H9 (cell line): ENCODE measurements around the gene TMEM176B. TPM values are rescaled to one million over a fixed set of nuclear protein-coding genes. Genes with fewer than 3 reads are reported as not detected.

Experiments
- DNase-seq: peaks from one replicate; pipeline ENCODE4 v3.0.0-alpha.2; 2017
- H2AFZ ChIP-seq: one replicate; pipeline ENCODE4 v1.6.1; 2013; ENCODE audit warnings: mild to moderate bottlenecking, low read length, control low read depth, moderate library complexity
- H2AK5ac ChIP-seq: 2 replicates; pipeline ENCODE4 v1.6.1; 2013; ENCODE audit warnings: low read length, control low read depth, mixed read lengths; ENCODE audit not compliant: insufficient read length
- H2BK120ac ChIP-seq: one replicate; pipeline ENCODE4 v1.6.1; 2013; ENCODE audit warnings: low read depth, mild to moderate bottlenecking, low read length, control low read depth, inconsistent platforms; ENCODE audit not compliant: poor library complexity, severe bottlenecking
- H2BK12ac ChIP-seq: 2 replicates; pipeline ENCODE4 v1.6.1; 2013; ENCODE audit warnings: low read length, control low read depth, mixed read lengths, low read depth; ENCODE audit not compliant: insufficient read length
- H2BK15ac ChIP-seq: 2 replicates; pipeline ENCODE4 v1.6.1; 2013; ENCODE audit warnings: low read depth, low read length, control low read depth
- H2BK20ac ChIP-seq: one replicate; pipeline ENCODE4 v1.6.1; 2013; ENCODE audit warnings: low read depth, mild to moderate bottlenecking, low read length, control low read depth, inconsistent platforms; ENCODE audit not compliant: poor library complexity, severe bottlenecking
- H2BK5ac ChIP-seq: 2 replicates; pipeline ENCODE4 v1.6.1; 2013; ENCODE audit warnings: low read length, control low read depth, mixed read lengths; ENCODE audit not compliant: insufficient read length
- H3K14ac ChIP-seq: 2 replicates; pipeline ENCODE4 v1.6.1; 2013; ENCODE audit warnings: low read length, control low read depth; ENCODE audit not compliant: insufficient read depth
- H3K18ac ChIP-seq: 2 replicates; pipeline ENCODE4 v1.6.1; 2013; ENCODE audit warnings: low read depth, mild to moderate bottlenecking, mixed read lengths, low read length, control low read depth; ENCODE audit not compliant: insufficient read length
- H3K23ac ChIP-seq: 2 replicates; pipeline ENCODE4 v1.6.1; 2013; ENCODE audit warnings: low read length, control low read depth, mixed read lengths, low read depth; ENCODE audit not compliant: insufficient read length
- H3K23me2 ChIP-seq: 2 replicates; pipeline ENCODE4 v1.6.1; 2013; ENCODE audit warnings: low read depth, mild to moderate bottlenecking, mixed read lengths, low read length, control low read depth; ENCODE audit not compliant: insufficient read length, poor library complexity, severe bottlenecking
- H3K27ac ChIP-seq: 2 replicates; pipeline ENCODE4 v1.5.1; 2013; ENCODE audit warnings: low read length, control low read depth, mixed read lengths, low read depth; ENCODE audit not compliant: insufficient read length
- H3K27me3 ChIP-seq: 2 replicates; pipeline ENCODE4 v1.6.1; 2013; ENCODE audit warnings: low read length, control low read depth, inconsistent platforms; ENCODE audit not compliant: insufficient read depth
- H3K4ac ChIP-seq: 2 replicates; pipeline ENCODE4 v1.6.1; 2013; ENCODE audit warnings: low read depth, mild to moderate bottlenecking, control low read depth, inconsistent platforms, low read length, moderate library complexity
- H3K4me1 ChIP-seq: 2 replicates; pipeline ENCODE4 v1.6.1; 2013; ENCODE audit warnings: low read length, control low read depth, inconsistent platforms; ENCODE audit not compliant: insufficient read depth
- H3K4me2 ChIP-seq: 2 replicates; pipeline ENCODE4 v1.6.1; 2013; ENCODE audit warnings: low read length, control low read depth, mixed read lengths; ENCODE audit not compliant: insufficient read length, insufficient read depth
- H3K56ac ChIP-seq: 2 replicates; pipeline ENCODE4 v1.6.1; 2013; ENCODE audit warnings: low read depth, mild to moderate bottlenecking, mixed read lengths, low read length, control low read depth; ENCODE audit not compliant: insufficient read length
- H3K79me1 ChIP-seq: 2 replicates; pipeline ENCODE4 v1.6.1; 2013; ENCODE audit warnings: low read depth, mild to moderate bottlenecking, moderate library complexity, low read length, control low read depth, inconsistent platforms; ENCODE audit not compliant: insufficient read depth, poor library complexity, severe bottlenecking
- H3K79me2 ChIP-seq: 2 replicates; pipeline ENCODE4 v1.6.1; 2013; ENCODE audit warnings: low read length, control low read depth, inconsistent platforms; ENCODE audit not compliant: insufficient read depth
- H3K9ac ChIP-seq: 2 replicates; pipeline ENCODE4 v1.6.1; 2013; ENCODE audit warnings: low read length, control low read depth, mixed read lengths; ENCODE audit not compliant: insufficient read length; ENCODE audit errors: extremely low read depth
- H3K9me3 ChIP-seq: one replicate; pipeline ENCODE4 v1.6.1; 2013; ENCODE audit warnings: low read depth, low read length, inconsistent platforms; ENCODE audit not compliant: control insufficient read depth
- H3T11ph ChIP-seq: one replicate; pipeline ENCODE4 v1.6.1; 2013; ENCODE audit warnings: mild to moderate bottlenecking, low read length, control low read depth, inconsistent platforms
- H4K20me1 ChIP-seq: one replicate; pipeline ENCODE4 v1.6.1; 2013; ENCODE audit not compliant: control insufficient read depth, insufficient read length, insufficient read depth
- H4K5ac ChIP-seq: 2 replicates; pipeline ENCODE4 v1.6.1; 2013; ENCODE audit warnings: low read depth, mild to moderate bottlenecking, mixed read lengths, low read length, control low read depth; ENCODE audit not compliant: insufficient read length
- H4K8ac ChIP-seq: replicated peaks from 2 replicates; pipeline ENCODE4 v1.6.1; 2013; ENCODE audit warnings: low read length, control low read depth, mixed read lengths, low read depth; ENCODE audit not compliant: insufficient read length
- H4K91ac ChIP-seq: 2 replicates; pipeline ENCODE4 v1.6.1; 2013; ENCODE audit warnings: low read depth, mild to moderate bottlenecking, moderate library complexity, mixed read lengths, low read length, control low read depth; ENCODE audit not compliant: insufficient read length
- H3K27ac Mint-ChIP-seq, 3 experiments: 2 replicates in 2 of 3; 3 replicates in 1 of 3; pipeline ENCODE4 v1.8.0; 2020 to 2021; ENCODE audit warnings: mixed read lengths in 3 of 3, mild to moderate bottlenecking in 1 of 3, moderate library complexity in 1 of 3
- H3K27me3 Mint-ChIP-seq: 2 replicates; pipeline ENCODE4 v1.8.0; 2021; ENCODE audit warnings: low read depth, mild to moderate bottlenecking, moderate library complexity, mixed read lengths
- H3K36me3 Mint-ChIP-seq, 3 experiments: 2 replicates in 2 of 3; 3 replicates in 1 of 3; pipeline ENCODE4 v1.8.0; 2020 to 2021; ENCODE audit warnings: low read depth in 3 of 3, mixed read lengths in 3 of 3; ENCODE audit not compliant: insufficient read depth in 1 of 3
- H3K4me1 Mint-ChIP-seq, 2 experiments: 2 replicates each; pipeline ENCODE4 v1.8.0; 2020; ENCODE audit warnings: mixed read lengths in 2 of 2
- H3K4me3 Mint-ChIP-seq, 2 experiments: 2 replicates in 1 of 2; 3 replicates in 1 of 2; pipeline ENCODE4 v1.8.0; 2020 to 2021; ENCODE audit warnings: mild to moderate bottlenecking in 2 of 2, mixed read lengths in 2 of 2, moderate library complexity in 1 of 2
- H3K9me3 Mint-ChIP-seq, 2 experiments: 2 replicates in 1 of 2; 3 replicates in 1 of 2; pipeline ENCODE4 v1.8.0; 2020; ENCODE audit warnings: mild to moderate bottlenecking in 2 of 2, mixed read lengths in 2 of 2, moderate library complexity in 1 of 2
- WGBS: extraction: QIAGEN DNeasy Blood & Tissue Kit; methylation state at CpG from one replicate; pipeline ENCODE4 v1.1.7; 2013; ENCODE audit warnings: missing lambda C conversion rate, low lambda C conversion rate, mixed read lengths; ENCODE audit not compliant: insufficient read length; ENCODE audit errors: extremely low coverage; 5-methylcytosine and 5-hydroxymethylcytosine counted together
- total RNA-seq: library from RNA; stranded (reverse); gene quantifications from 2 replicates; pipeline ENCODE4 v1.2.1, GENCODE V29; 2021
- TF ChIP-seq, protein P1 (sequence below): fragments of 200-600 bp; sonication (generic); conservative IDR thresholded peaks from 3 replicates; pipeline ENCODE4 v1.8.0; 2021; ENCODE audit warnings: antibody characterized with exemption, mild to moderate bottlenecking

Gene TMEM176B
- total RNA-seq, 1 experiment from 2014 or later: 0.85 TPM

DNA sequence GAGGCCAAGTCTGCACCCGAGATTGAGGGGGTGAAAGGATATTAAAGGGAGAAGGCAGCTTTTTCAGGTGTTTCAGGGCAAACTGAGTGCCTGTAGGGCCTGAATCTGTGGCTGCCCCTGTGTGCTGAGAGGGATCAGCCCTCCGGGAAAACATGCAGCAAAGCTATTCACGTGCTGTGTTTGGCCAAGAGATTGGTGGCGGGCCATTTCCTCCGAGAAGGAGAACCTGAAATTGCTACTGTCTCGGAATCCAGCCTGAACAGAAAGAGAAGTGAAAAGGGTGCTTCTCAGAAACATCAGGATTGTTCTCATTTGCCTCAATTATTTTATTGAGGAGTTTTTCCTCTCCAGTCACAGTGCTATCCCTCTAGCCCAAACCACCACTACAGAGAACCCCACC lies 46.9 kb downstream of the TMEM176B start:
- H3K9me3 Mint-ChIP-seq: no peaks in the 10 kb centered on the region
- H3K23ac ChIP-seq: no peak overlapping the region
- no peak overlapping the region for H3K27ac ChIP-seq
- H3K36me3 Mint-ChIP-seq: no peaks in the 10 kb centered on the region
- no peak overlapping the region for H2AK5ac ChIP-seq
- H3K4me2 ChIP-seq: no peak overlapping the region
- H3T11ph ChIP-seq: no peak overlapping the region
- H3K23me2 ChIP-seq: no peaks in the 10 kb centered on the region
- no peak overlapping the region for H3K14ac ChIP-seq
- no peak overlapping the region for H2BK5ac ChIP-seq
- no peak overlapping the region for H2BK120ac ChIP-seq
- no peaks in the 10 kb centered on the region; the same call in 1 of the 2 replicates for H3K79me2 ChIP-seq
- no peak overlapping the region for H2BK15ac ChIP-seq
- H3K4me1 Mint-ChIP-seq: no peaks in the 10 kb centered on the region
- DNase-seq: no peak
- H2BK12ac ChIP-seq: no peak overlapping the region
- no peak overlapping the region for H3K9ac ChIP-seq
- TF ChIP-seq, protein P1, sequence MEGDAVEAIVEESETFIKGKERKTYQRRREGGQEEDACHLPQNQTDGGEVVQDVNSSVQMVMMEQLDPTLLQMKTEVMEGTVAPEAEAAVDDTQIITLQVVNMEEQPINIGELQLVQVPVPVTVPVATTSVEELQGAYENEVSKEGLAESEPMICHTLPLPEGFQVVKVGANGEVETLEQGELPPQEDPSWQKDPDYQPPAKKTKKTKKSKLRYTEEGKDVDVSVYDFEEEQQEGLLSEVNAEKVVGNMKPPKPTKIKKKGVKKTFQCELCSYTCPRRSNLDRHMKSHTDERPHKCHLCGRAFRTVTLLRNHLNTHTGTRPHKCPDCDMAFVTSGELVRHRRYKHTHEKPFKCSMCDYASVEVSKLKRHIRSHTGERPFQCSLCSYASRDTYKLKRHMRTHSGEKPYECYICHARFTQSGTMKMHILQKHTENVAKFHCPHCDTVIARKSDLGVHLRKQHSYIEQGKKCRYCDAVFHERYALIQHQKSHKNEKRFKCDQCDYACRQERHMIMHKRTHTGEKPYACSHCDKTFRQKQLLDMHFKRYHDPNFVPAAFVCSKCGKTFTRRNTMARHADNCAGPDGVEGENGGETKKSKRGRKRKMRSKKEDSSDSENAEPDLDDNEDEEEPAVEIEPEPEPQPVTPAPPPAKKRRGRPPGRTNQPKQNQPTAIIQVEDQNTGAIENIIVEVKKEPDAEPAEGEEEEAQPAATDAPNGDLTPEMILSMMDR: no peak
- no CpG with 5 or more reads among the region's 6 CpGs for WGBS
- H3K56ac ChIP-seq: no peak overlapping the region
- no peak overlapping the region for H2AFZ ChIP-seq
- no peak overlapping the region for H2BK20ac ChIP-seq
- no peak overlapping the region for H3K4me3 Mint-ChIP-seq
- H4K91ac ChIP-seq: no peak overlapping the region
- H4K20me1 ChIP-seq: no peaks in the 10 kb centered on the region
- H3K79me1 ChIP-seq: no peaks in the 10 kb centered on the region
- no peak overlapping the region for H3K4ac ChIP-seq
- H4K8ac ChIP-seq: no peak overlapping the region
- H3K27me3 ChIP-seq: peaks cover 5% of the 10 kb centered on the region; the same call in 1 of the 2 replicates
- no peaks in the 10 kb centered on the region for H3K9me3 ChIP-seq
- H4K5ac ChIP-seq: no peak overlapping the region
- H3K4me1 ChIP-seq: no peaks in the 10 kb centered on the region
- H3K27me3 Mint-ChIP-seq: peaks cover 93% of the 10 kb centered on the region
- H3K27ac Mint-ChIP-seq: no peak overlapping the region
- no peak overlapping the region for H3K18ac ChIP-seq
